ENCODE data around the gene HTR7. TPM values are rescaled to one million over a fixed set of nuclear protein-coding genes. Genes with fewer than 3 reads are reported as not detected.

HTR7 gene
- total RNA-seq, 2 experiments from 2014 or later: not detected

DNA sequence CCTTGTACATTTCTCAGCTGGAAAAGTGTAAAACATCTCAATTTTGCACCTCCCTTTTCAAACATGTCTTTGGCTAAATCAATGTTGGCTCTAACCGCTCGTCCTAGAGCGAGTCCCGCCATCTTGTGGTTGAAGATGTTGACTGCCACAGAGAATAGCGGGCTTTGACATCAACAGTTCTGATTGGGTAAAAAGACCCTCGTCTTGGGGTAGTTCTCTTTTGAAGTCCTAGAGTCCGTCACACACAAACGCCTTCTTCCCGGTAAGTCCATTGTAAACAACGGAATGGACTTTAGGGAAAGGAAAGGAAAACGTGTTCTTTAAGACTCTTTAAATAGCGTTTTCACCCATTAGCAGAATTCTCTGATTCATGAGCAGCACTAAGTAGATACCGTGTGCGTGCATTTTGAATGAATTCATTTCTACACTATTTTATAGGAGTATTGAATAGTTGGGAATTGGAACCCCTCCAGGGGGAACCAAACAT is 13.5 kb upstream of the HTR7 start:
- H3K4me3 Mint-ChIP-seq: peak overlapping the region; percentile 98
- peak; percentile 28 for DNase-seq
- peaks cover 4% of the 10 kb centered on the region for H3K36me3 Mint-ChIP-seq
- H3K9me3 Mint-ChIP-seq: peaks cover 4% of the 10 kb centered on the region
- peak overlapping the region; percentile 88 for H3K27ac Mint-ChIP-seq
- peaks cover 35% of the 10 kb centered on the region for H3K27me3 Mint-ChIP-seq
- peaks cover 13% of the 10 kb centered on the region for H3K4me1 Mint-ChIP-seq

DNA sequence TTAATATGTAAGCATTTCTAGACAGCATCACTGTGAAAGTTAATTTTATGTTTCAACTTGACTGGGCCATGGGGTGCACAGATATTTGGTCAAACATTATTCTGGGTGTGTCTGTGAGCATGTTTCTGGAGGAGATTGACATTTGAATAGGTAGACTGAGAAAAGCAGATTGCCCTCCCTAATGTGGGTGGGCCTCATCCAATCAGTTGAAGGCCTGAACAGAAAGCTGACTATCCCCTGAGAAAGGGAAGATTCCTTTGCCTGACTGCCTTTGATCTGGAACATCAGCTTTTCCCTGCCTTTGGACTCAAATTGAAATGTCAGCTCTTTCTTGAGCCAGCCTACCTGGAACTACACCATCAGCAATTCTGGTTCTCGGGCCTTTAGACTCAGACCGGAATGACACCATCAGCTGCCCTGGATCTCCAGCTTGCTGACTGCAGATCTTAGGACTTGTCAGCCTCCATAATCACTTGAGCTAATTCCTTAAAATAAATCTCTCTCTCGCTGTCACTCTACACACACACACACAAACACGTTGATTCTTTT is 8.3 kb upstream of the HTR7 start:
- no peak overlapping the region for H3K27ac Mint-ChIP-seq

DNA sequence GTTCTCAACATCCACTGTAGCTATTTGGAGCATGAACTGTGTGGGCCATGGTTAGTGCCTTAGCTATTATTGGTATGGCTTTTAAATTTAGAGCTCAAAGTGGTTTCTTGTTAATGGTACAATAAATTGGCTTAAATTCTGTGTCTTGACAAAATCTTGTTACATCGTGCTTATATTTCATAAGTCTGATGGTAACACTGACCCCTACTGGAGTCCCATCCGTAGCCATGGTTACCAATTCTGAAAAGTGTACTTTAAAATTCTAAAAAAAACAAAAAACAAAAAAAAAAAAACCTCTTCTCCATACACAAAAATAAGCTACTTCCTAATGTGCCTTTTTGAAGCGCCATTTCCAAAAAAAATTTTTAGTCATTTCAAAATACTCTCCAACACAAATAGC is 7.6 kb upstream of the HTR7 start:
- Mint-ChIP-seq H3K36me3 (no peaks in the 10 kb centered on the region), H3K4me3 (no peak overlapping the region), H3K4me1 (no peaks in the 10 kb centered on the region), H3K9me3 (peaks cover 4% of the 10 kb centered on the region), H3K27ac (no peak overlapping the region), H3K27me3 (peaks cover 74% of the 10 kb centered on the region)
- DNase-seq: no peak

More for the DNA sequence above, 8.3 kb upstream of the HTR7 start:
- H3K4me3 Mint-ChIP-seq: no peak overlapping the region
- no peaks in the 10 kb centered on the region for H3K36me3 Mint-ChIP-seq
- H3K27me3 Mint-ChIP-seq: peaks cover 69% of the 10 kb centered on the region
- peaks cover 4% of the 10 kb centered on the region for H3K9me3 Mint-ChIP-seq
- no peak for DNase-seq
- no peaks in the 10 kb centered on the region for H3K4me1 Mint-ChIP-seq

DNA sequence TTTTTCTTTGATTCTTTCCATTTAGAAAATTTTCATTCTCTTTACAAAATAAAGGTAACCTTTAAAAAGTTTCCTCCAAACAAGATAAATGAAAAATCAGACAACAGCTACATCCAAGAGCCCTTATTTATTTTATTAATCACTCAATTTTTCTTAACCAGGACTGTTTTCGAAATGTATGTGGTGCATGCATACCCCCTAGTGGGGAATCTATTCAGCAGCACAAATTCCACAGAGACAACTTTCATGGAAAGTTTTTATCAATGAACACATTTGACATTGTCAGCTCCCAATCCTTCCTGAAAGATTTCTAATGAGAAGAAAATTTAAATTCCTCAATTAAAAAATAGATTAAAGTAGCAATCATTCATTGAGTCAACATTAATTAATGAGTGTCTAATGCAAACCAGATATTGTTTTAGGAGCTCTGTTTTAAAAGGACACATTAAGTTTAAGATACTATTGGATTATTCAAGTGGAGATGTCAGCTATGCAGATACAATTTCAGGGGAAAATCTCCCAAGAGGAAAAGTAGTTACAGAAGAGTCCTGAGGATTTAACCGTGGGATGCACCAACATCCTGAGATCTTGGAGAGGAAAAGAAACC is 5.2 kb upstream of the HTR7 start:
- Mint-ChIP-seq H3K4me3 (no peak overlapping the region), H3K36me3 (no peaks in the 10 kb centered on the region), H3K27ac (no peak overlapping the region), H3K4me1 (peaks cover 2% of the 10 kb centered on the region), H3K27me3 (peaks cover 75% of the 10 kb centered on the region), H3K9me3 (no peaks in the 10 kb centered on the region)
- no peak for DNase-seq

DNA sequence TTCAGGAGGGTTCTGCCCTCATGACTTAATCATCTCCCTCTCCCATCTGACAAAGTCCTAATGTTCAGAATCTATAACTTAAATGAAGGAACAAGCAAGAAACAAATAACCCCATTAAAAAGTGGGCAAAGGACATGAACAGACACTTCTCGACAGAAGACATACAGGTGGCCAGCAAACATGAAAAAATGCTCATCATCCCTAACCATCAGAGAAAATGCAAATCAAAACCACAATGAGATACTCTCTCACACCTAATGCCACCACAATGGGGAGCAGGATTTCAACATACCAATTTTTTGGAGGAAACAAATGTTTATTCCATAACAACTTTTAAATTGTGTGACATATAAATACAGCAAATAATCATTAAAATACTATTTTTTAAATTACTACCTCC is 3.0 kb upstream of the HTR7 start:
- no peak for DNase-seq
- Mint-ChIP-seq H3K9me3 (no peaks in the 10 kb centered on the region), H3K36me3 (no peaks in the 10 kb centered on the region), H3K4me3 (no peak overlapping the region), H3K27ac (no peak overlapping the region), H3K27me3 (peaks cover 72% of the 10 kb centered on the region), H3K4me1 (peaks cover 7% of the 10 kb centered on the region)

DNA sequence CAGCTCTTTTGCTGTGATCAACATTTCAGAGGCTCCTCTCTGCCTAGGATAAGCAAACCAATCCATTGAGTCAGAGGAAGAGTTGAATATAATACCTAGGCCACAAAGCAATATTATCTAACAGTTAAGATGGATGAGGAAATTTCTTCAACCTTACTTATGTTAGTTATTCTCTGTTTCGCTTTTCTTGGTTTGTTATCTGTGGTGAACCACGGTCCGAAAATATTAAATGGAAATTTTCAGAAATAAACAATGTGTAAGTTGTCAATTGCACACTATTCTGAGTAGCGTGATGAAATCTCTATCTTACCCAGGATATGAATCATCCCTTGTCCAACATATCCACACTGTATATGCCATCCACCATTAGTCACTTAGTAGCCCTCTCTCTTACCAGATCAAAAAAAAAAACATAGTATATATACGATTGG is 1.5 kb upstream of the HTR7 start:
- Mint-ChIP-seq H3K27me3 (peaks cover 75% of the 10 kb centered on the region), H3K4me1 (peaks cover 7% of the 10 kb centered on the region), H3K27ac (no peak overlapping the region), H3K36me3 (no peaks in the 10 kb centered on the region), H3K9me3 (no peaks in the 10 kb centered on the region), H3K4me3 (no peak overlapping the region)
- DNase-seq: no peak

DNA sequence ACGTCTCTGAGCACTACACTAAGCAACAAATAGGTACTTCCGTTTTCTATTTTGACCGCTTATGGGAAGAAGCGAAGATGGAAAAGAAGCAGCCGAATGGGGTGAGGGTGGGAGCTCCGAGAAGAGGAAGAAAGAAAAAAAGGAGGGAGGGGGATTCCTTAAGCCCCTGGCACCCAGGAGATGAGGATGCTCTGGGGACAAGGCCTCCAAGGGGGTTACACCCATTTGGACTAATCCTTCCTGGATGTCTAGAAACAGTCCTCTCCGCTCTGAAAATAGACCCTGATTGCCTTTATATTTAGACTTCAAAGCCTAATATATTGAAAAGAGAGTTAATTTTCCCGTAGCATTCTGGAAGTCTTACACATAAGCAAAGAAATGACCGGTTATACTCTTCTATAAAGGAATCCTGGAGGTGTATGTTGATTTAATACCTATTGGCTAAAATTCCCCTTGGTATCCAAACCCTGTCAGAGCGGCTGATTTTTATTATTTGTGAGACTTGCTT is 676 bp upstream of the HTR7 start:
- peaks cover 77% of the 10 kb centered on the region for H3K27me3 Mint-ChIP-seq
- DNase-seq: no peak
- H3K4me1 Mint-ChIP-seq: peaks cover 7% of the 10 kb centered on the region
- H3K9me3 Mint-ChIP-seq: no peaks in the 10 kb centered on the region
- H3K4me3 Mint-ChIP-seq: peak overlapping the region; percentile 71
- H3K27ac Mint-ChIP-seq: no peak overlapping the region
- H3K36me3 Mint-ChIP-seq: no peaks in the 10 kb centered on the region

DNA sequence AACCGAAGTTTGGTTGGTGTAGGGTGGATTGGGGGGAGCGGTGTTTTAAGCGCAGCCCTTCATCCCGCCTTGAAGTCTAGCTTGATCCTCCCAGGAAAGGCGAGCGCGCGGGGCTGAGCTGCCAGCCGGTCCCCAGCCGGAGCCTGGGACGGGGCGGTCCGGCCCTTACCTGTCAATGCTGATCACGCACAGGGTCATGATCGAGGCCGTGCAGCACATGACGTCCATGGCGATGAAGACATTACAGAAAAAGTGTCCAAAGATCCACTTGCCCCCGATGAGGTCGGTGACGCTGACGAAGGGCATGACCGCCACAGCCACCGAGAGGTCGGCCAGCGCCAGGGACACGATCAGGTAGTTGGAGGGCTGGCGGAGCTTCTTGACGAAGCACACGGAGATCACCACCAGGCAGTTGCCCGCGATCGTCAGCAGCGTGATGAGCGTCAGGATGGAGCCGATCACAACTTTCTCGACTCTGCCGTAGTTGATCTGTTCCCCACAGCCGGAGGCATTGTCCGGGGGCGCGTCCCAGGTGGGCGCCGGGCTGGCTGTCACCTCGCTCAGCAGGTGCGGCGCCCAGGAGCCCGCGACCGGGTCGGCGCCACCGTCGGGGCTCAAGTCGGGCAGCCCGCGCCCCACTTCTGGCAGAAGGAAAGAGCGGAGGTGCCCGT is 740 bp downstream of the HTR7 start:
- DNase-seq: peak; percentile 3
- no peaks in the 10 kb centered on the region for H3K36me3 Mint-ChIP-seq
- no peaks in the 10 kb centered on the region for H3K9me3 Mint-ChIP-seq
- H3K27me3 Mint-ChIP-seq: peaks cover 80% of the 10 kb centered on the region
- peaks cover 7% of the 10 kb centered on the region for H3K4me1 Mint-ChIP-seq
- H3K27ac Mint-ChIP-seq: no peak overlapping the region
- peak overlapping the region; percentile 79 for H3K4me3 Mint-ChIP-seq

DNA sequence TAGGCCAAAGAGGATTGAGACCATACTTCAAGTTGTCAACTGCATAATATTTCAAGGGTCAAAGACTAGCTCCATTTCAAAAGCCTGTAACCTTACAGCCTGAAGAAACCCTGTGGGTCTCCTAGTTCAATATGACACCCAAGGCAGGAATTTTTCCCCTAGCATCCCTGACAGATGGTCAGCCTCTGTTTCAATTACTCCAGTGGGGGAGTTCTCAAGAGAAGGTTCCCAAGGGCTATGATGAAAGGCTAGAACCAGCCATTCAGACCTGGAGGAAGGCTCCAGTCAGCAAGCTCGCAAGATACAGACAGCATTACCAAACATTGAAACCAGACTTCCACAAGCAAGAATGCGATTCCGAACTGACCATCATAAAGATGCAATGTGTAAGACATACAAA is 1.6 kb downstream of the HTR7 start:
- H3K36me3 Mint-ChIP-seq: peaks cover 2% of the 10 kb centered on the region
- no peak overlapping the region for H3K27ac Mint-ChIP-seq
- H3K4me3 Mint-ChIP-seq: peak overlapping the region; percentile 32

DNA sequence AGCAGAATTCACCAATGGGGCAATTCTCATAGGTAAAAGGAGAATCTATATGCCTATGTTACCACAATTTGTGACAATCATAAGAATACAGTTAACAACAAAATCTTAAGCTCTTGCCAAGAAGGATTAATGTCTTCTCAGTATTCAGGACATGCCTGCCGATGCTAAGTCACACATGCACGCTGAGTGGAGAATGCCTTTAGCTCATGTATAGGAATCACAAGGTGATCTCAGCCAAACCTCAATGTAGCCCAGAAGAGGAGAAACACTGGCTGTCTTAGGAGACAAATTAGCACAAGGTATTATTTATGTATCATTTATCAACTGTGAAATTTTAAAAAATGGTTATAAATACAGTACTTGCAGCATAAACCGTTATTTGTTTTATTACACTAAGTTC is 2.7 kb downstream of the HTR7 start:
- Mint-ChIP-seq H3K9me3 (peaks cover 14% of the 10 kb centered on the region), H3K36me3 (peaks cover 9% of the 10 kb centered on the region), H3K27ac (no peak overlapping the region), H3K27me3 (peaks cover 89% of the 10 kb centered on the region), H3K4me1 (peaks cover 7% of the 10 kb centered on the region), H3K4me3 (no peak overlapping the region)
- DNase-seq: no peak

More for the DNA sequence above, 1.6 kb downstream of the HTR7 start:
- no peak for DNase-seq
- Mint-ChIP-seq H3K4me1 (peaks cover 7% of the 10 kb centered on the region), H3K9me3 (peaks cover 3% of the 10 kb centered on the region), H3K27me3 (peaks cover 84% of the 10 kb centered on the region)

DNA sequence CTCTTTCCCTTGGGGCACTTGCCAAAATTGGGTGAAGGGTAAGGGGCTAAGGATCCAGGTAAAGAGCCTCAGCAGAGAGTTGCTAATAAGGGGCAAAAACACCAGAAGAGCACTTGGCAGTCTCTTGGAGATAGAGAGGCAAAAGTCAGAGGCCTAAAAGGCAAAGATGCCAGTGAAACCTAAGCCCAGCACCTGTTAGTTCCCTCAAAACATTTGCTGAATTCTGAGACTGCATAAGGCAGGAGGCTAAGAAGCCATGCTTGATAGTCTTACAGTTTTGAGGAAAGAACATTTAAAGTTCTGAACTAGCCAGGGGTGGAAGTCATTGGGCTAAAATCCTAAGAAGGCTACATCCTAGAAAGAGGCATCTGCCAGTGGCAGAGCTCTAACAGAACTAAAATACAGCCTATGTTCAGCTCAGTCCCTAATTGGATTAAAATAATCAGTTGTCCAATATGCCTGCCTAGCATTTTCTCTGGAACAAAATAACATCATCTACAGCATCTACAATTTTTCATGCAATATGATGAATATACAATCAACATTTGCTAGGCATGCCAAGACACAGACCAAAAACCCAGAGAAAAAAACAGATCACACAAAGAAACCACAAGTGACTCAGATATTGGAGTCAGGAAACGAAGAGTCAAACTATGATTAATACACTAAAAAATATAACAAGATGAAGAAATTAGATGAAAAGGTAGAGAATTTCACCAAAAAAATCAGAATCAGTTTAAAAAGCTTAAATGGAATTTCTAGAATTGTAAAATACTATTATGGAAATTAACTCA is 7.7 kb downstream of the HTR7 start:
- H3K36me3 Mint-ChIP-seq: peaks cover 9% of the 10 kb centered on the region
- no peak overlapping the region for H3K4me3 Mint-ChIP-seq
- no peak for DNase-seq
- peaks cover 5% of the 10 kb centered on the region for H3K4me1 Mint-ChIP-seq
- H3K27me3 Mint-ChIP-seq: peaks cover 54% of the 10 kb centered on the region
- H3K27ac Mint-ChIP-seq: no peak overlapping the region
- peaks cover 14% of the 10 kb centered on the region for H3K9me3 Mint-ChIP-seq

DNA sequence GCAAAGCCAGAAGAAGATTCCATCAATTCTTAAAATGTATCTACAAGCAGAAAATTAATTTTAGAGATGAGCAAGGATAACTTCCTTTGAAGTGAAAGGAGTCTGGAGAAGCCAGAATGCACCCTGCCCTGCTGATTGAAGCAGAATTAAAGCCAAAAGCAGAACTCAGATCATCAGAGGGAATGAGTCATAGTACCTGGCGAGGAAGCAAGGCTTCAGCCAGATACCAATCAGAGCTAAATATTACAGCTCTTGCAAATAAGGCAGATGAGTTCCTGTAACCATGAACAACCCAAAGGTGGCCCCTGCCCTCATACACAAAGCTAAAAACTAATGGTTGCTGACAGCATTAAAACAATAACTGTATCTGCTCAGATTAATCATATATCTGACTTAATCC is 10.4 kb downstream of the HTR7 start:
- DNase-seq: no peak
- Mint-ChIP-seq H3K4me3 (no peak overlapping the region), H3K36me3 (peaks cover 9% of the 10 kb centered on the region), H3K4me1 (peaks cover 5% of the 10 kb centered on the region), H3K27ac (no peak overlapping the region), H3K27me3 (peaks cover 46% of the 10 kb centered on the region), H3K9me3 (peaks cover 14% of the 10 kb centered on the region)

DNA sequence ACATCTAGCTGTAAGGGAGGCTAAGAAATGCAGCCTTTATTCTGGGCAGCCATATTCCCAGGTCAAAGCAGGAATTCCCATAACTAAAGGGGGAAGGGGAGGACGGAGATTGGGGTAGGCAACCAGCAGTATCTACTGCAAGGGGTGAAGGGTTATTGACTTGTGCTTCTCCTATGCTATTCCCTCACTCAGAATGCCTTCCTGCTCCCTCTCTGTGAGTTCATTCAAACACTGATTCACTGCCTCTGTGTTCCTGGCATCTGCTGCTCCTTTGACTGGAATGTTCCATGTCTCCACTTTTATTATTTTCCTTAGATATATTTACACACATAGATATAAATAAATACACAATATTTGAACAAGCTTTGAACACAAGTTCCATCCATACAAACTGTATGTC is 11.1 kb downstream of the HTR7 start:
- peaks cover 5% of the 10 kb centered on the region for H3K4me1 Mint-ChIP-seq
- DNase-seq: no peak
- no peak overlapping the region for H3K27ac Mint-ChIP-seq
- H3K36me3 Mint-ChIP-seq: peaks cover 9% of the 10 kb centered on the region
- H3K4me3 Mint-ChIP-seq: no peak overlapping the region
- H3K9me3 Mint-ChIP-seq: peaks cover 12% of the 10 kb centered on the region
- peaks cover 41% of the 10 kb centered on the region for H3K27me3 Mint-ChIP-seq

DNA sequence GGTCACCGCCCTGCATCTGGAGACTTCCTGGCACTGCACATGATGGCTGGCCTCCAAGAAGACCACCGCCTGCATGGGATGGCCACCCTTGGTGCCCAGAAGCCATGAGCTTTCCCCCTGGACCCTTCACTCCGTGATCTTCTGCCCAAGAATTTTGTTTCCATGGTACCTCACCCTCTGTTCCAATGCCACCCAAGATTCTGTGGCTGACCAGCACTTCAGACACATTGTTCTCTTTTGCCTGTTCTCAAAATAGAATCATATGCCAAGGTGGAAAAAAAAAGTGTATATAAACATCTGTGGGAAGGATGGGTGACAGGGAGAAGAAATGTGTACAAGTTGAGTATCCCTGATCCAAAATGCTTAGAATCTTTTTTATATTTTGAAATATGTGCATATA is 12.1 kb downstream of the HTR7 start:
- H3K27me3 Mint-ChIP-seq: peaks cover 33% of the 10 kb centered on the region
- H3K4me3 Mint-ChIP-seq: no peak overlapping the region
- no peak for DNase-seq
- no peak overlapping the region for H3K27ac Mint-ChIP-seq
- H3K36me3 Mint-ChIP-seq: peaks cover 4% of the 10 kb centered on the region
- peaks cover 5% of the 10 kb centered on the region for H3K4me1 Mint-ChIP-seq
- peaks cover 5% of the 10 kb centered on the region for H3K9me3 Mint-ChIP-seq

DNA sequence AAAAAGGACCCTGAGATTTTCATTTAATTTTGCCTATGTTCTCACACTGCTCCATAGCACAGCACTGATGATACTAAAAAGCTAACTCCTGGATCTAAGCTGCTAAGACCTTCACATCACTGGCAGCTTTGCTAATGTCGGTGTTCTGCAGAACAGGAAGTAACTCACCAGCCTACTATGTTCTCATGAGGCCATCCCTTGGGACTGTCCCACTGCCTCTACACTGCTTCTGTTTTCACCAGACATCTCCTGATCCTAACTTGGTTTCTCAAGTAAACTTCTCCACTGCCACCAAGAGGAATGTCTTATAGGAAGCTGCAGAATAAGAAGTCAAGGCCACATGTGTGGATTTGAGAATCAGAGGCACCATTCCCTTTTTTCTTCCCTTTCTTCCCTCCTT is 15.1 kb downstream of the HTR7 start:
- H3K36me3 Mint-ChIP-seq: no peaks in the 10 kb centered on the region
- no peak overlapping the region for H3K27ac Mint-ChIP-seq
- no peak overlapping the region for H3K4me3 Mint-ChIP-seq
- peaks cover 5% of the 10 kb centered on the region for H3K4me1 Mint-ChIP-seq
- DNase-seq: no peak
- no peaks in the 10 kb centered on the region for H3K9me3 Mint-ChIP-seq
- peaks cover 27% of the 10 kb centered on the region for H3K27me3 Mint-ChIP-seq
